GM12874 (cell line): ENCODE measurements around the gene DNASE1L2.

Experiments used
- CTCF ChIP-seq: IDR thresholded peaks from 2 replicates; pipeline ENCODE4 v1.5.1; 2011; ENCODE audit warnings: low read depth, mild to moderate bottlenecking, control low read depth, low read length, moderate library complexity; ENCODE audit not compliant: insufficient read depth

DNASE1L2 gene

GRCh38 chr16:2244926-2245795 is 8.9 kb downstream of the DNASE1L2 start:
- TF ChIP-seq CTCF, result no peak

- no peak for TF ChIP-seq CTCF
Observed at GRCh38 chr16:2246301-2246885, 10.1 kb downstream of the DNASE1L2 start.

GRCh38 chr16:2250652-2251295 is 14.5 kb downstream of the DNASE1L2 start:
- no peak for TF ChIP-seq CTCF

- TF ChIP-seq CTCF, result peak; percentile 68
Observed at GRCh38 chr16:2251296-2252111, 15.3 kb downstream of the DNASE1L2 start, which contains the start of gene ECI1. ECI1 (minus strand) TSS chr16:2251587; CDS start chr16:2251566, 21 bp downstream.

GRCh38 chr16:2252806-2253148 is 16.5 kb downstream of the DNASE1L2 start:
- TF ChIP-seq CTCF, result no peak

GRCh38 chr16:2253293-2253692 is 17.0 kb downstream of the DNASE1L2 start:
- TF ChIP-seq CTCF, result no peak
